HAP-1 (cell line): ENCODE data around the gene SLC12A2.

Experiments used
- DNase-seq, 2 experiments: peaks; one replicate each; pipeline ENCODE4 v3.0.0-alpha.2; 2016 to 2020; ENCODE audit warnings: low spot score in 2 of 2
- H3K27me3 ChIP-seq: fragments of 250-450 bp; sonication (Bioruptor Pico); 2 replicates; pipeline ENCODE4 v1.5.1; 2020; ENCODE audit warnings: low read depth, mild to moderate bottlenecking, moderate library complexity
- H3K36me3 ChIP-seq: fragments of 250-450 bp; sonication (Bioruptor Pico); replicated peaks from 2 replicates; pipeline ENCODE4 v1.5.1; 2020; ENCODE audit warnings: mild to moderate bottlenecking
- H3K4me1 ChIP-seq: fragments of 250-450 bp; sonication (Bioruptor Pico); 2 replicates; pipeline ENCODE4 v1.5.1; 2020; ENCODE audit warnings: mild to moderate bottlenecking
- H3K4me3 ChIP-seq: fragments of 250-450 bp; sonication (Bioruptor Pico); 2 replicates; pipeline ENCODE4 v1.5.1; 2020; ENCODE audit warnings: mild to moderate bottlenecking, moderate library complexity
- H3K9me3 ChIP-seq: fragments of 250-450 bp; sonication (Bioruptor Pico); 2 replicates; pipeline ENCODE4 v1.5.1; 2020; ENCODE audit warnings: mild to moderate bottlenecking, moderate library complexity
- in situ Hi-C: fragments of 300-500 bp; cut with MboI; formaldehyde crosslinking; loops from 3 replicates; pipeline ENCODE4 v1.14.3; 2020; ENCODE audit warnings: low sequenced_read_pairs, inconsistent platforms, mixed read lengths

SLC12A2 gene

DNA sequence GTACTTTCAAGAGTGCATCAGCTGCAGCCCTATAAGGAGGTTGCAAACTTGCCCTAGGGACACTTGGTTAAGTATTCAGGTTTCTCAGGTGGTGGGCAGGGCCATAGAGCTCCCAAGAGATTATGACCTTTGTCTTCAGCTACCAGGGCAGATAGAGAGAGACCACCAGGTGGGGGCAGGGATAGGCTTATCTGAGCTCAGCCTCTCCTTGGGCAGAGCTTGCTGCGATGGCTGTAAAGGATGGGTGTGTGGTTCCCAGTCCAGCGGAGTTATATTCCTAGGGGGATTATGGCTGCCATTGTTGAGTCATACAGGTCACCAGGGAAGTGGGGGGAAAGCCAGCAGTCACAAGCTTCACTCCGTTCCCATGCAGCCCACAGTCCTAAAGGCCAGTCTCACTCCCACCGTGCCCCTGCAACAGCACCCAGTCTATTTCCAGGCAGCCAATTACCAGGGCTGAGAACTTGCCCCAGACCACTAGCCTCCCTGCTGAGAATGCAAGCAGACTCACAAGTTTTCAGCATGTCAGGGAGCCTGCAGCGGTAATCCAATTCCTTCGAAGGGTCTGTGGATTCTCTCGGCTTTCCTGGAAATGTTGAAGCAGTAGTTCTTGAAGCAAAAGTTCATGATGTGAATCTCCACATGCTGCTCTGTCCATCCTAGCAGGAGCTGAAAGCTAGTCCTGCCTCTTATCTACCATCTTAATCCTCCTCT lies 151.5 kb downstream of the SLC12A2 start:
- H3K4me3 ChIP-seq: no peak overlapping the region
- no peaks in the 10 kb centered on the region for H3K36me3 ChIP-seq
- H3K4me1 ChIP-seq: no peaks in the 10 kb centered on the region
- DNase-seq: no peak
- in situ Hi-C loops: no loop called here
- no peaks in the 10 kb centered on the region for H3K9me3 ChIP-seq
- H3K27me3 ChIP-seq: no peaks in the 10 kb centered on the region

DNA sequence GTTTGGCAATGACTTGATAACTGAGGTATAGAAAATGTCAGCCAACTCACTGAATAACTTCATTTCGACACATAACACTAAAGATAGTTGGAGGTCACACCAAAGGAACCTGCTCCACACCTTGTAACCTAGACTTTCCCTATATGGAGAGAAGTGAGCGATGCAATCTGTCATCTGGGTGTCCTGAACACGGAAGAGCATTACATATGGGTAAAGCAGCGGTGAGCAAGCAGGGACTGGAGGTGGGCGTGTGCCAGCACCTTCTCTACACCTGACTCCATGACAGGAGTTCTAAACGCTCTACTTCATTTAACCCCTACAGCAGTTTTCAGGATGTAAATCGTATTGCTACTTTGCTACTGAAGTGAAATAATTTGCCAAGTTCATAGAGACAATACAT lies 152.8 kb downstream of the SLC12A2 start:
- Histone ChIP-seq H3K36me3 (no peaks in the 10 kb centered on the region), H3K9me3 (no peaks in the 10 kb centered on the region), H3K4me1 (no peaks in the 10 kb centered on the region), H3K27me3 (no peaks in the 10 kb centered on the region), H3K4me3 (no peak overlapping the region)
- in situ Hi-C loops: no loop called here
- no peak for DNase-seq

DNA sequence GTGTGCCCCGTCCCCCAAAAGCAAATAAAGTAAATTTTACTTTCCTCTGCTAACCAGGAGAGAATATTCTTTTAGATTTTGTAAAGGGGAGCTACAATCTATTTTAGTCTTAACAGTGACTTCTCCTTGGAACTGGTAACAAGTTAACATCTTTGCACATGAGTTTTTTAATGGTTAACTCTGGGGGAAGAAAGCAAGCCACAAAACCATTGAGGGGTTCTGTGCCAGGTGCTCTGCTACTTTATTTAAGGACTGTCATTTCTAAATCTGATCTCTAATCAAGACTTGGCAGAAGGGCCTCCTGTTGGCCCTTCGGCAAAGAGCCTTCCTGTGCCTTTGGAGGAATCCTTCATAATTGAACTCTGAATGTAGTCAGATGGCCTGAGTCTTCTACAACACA lies 153.4 kb downstream of the SLC12A2 start:
- no peaks in the 10 kb centered on the region for H3K9me3 ChIP-seq
- H3K4me3 ChIP-seq: no peak overlapping the region
- no peaks in the 10 kb centered on the region for H3K36me3 ChIP-seq
- DNase-seq: no peak
- H3K27me3 ChIP-seq: no peaks in the 10 kb centered on the region
- H3K4me1 ChIP-seq: no peaks in the 10 kb centered on the region
- in situ Hi-C loops: no loop called here

DNA sequence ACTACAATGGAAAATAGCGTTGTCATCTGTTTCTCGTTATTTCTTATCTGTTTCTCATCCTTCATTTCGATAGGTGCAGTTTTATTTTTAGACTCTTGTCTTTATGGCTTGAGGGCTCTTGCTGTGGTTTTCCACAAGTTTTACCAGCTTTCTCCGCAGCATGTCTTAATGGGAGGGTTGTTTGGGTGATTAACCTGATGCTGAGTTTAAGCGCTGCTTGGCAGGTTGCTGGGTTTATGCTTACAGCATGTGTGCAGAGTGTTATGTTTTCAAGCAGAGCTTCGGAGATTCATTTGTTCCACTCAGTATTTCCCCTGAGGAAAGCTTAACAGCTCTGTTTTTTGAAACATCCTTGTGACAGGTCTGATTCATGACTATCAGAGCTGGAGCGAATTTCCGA lies 154.0 kb downstream of the SLC12A2 start:
- no peaks in the 10 kb centered on the region for H3K4me1 ChIP-seq
- H3K27me3 ChIP-seq: no peaks in the 10 kb centered on the region
- in situ Hi-C loops: no loop called here
- no peaks in the 10 kb centered on the region for H3K9me3 ChIP-seq
- H3K4me3 ChIP-seq: no peak overlapping the region
- DNase-seq: no peak
- no peaks in the 10 kb centered on the region for H3K36me3 ChIP-seq
